SU-DHL-6 (cell line): ENCODE data around the gene DLG2.

Experiments
- EZH2phosphoT487 ChIP-seq: fragments of 200-600 bp; sonication (generic), shearing (Covaris generic); conservative IDR thresholded peaks from 2 replicates; pipeline ENCODE4 v1.6.1; 2018; ENCODE audit warnings: mild to moderate bottlenecking, antibody characterized with exemption, low read length, moderate library complexity, mixed read lengths
- TF ChIP-seq, protein P1 (sequence below): fragments of 200-600 bp; sonication (generic); IDR thresholded peaks from one replicate; pipeline ENCODE4 v1.5.1; 2017; ENCODE audit warnings: antibody characterized with exemption, mild to moderate bottlenecking, low read length, moderate library complexity; ENCODE audit not compliant: insufficient read depth, poor library complexity, severe bottlenecking

DNA sequence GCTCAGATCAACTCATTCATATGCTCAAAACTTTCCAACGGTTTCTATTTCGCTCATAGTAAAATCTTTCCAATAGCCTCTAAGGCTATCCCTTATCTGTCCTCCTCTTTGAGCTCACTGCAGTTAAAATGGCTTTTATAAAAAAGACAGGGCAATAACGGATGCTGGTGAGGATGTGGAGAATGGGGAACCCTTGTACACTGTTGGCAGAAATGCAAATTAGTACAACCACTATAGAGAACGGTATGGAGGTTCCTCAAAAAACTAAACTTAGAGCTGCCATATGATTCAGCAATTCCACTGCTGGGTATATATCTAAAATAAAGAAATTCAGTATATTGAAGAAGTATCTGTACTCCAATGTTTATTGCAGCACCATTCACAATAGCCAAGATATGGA, 345.6 kb downstream of the DLG2 start:
- TF ChIP-seq EZH2phosphoT487: no peak
- TF ChIP-seq, protein P1, sequence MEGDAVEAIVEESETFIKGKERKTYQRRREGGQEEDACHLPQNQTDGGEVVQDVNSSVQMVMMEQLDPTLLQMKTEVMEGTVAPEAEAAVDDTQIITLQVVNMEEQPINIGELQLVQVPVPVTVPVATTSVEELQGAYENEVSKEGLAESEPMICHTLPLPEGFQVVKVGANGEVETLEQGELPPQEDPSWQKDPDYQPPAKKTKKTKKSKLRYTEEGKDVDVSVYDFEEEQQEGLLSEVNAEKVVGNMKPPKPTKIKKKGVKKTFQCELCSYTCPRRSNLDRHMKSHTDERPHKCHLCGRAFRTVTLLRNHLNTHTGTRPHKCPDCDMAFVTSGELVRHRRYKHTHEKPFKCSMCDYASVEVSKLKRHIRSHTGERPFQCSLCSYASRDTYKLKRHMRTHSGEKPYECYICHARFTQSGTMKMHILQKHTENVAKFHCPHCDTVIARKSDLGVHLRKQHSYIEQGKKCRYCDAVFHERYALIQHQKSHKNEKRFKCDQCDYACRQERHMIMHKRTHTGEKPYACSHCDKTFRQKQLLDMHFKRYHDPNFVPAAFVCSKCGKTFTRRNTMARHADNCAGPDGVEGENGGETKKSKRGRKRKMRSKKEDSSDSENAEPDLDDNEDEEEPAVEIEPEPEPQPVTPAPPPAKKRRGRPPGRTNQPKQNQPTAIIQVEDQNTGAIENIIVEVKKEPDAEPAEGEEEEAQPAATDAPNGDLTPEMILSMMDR: no peak
